Cortex of kidney (tissue), 1 donor: ENCODE results near the gene TSGA10.
A peak's percentile ranks its signal among the peaks of the same experiment; 100 is the strongest.
"Not testable (repeated sequence)": the region's sequence is repeated elsewhere in the genome, so short reads cannot be mapped to it uniquely, and the experiment has no call there.

Experiments used
- DNase-seq: peaks from one replicate; lab custom pipeline; 2025; lab: John Stamatoyannopoulos, UW

Gene TSGA10

GRCh38 chr2:99152199-99152895 is 2.4 kb downstream of the TSGA10 start:
- DNase-seq, result no peak

- DNase-seq, result no peak
Measured at GRCh38 chr2:99150706-99151105, 4.0 kb downstream of the TSGA10 start.

GRCh38 chr2:99141110-99142108 is 13.3 kb downstream of the TSGA10 start, which contains the start of gene C2orf15:
Gene C2orf15, plus strand, starts transcription at chr2:99141707. Its CDS starts 8,852 bp downstream, at chr2:99150559.
- peak; percentile 72 for DNase-seq

GRCh38 chr2:99140860-99141109 is 14.0 kb downstream of the TSGA10 start:
- DNase-seq, result no peak

GRCh38 chr2:99140056-99140859 is 14.5 kb downstream of the TSGA10 start:
- no peak for DNase-seq

- DNase-seq, result no peak
Measured at GRCh38 chr2:99139003-99139402, 15.7 kb downstream of the TSGA10 start.

- DNase-seq, result not testable (repeated sequence)
Measured at GRCh38 chr2:99135044-99135556, 19.6 kb downstream of the TSGA10 start.

GRCh38 chr2:99127981-99128380 is 26.8 kb downstream of the TSGA10 start:
- no peak for DNase-seq

GRCh38 chr2:99112617-99113016 is 42.1 kb downstream of the TSGA10 start:
- no peak for DNase-seq

GRCh38 chr2:99111945-99112344 is 42.8 kb downstream of the TSGA10 start:
- no peak for DNase-seq

GRCh38 chr2:99111236-99111635 is 43.5 kb downstream of the TSGA10 start:
- DNase-seq, result no peak

GRCh38 chr2:99106913-99107312 is 47.8 kb downstream of the TSGA10 start:
- no peak for DNase-seq

- no peak for DNase-seq
Measured at GRCh38 chr2:99104006-99104405, 50.7 kb downstream of the TSGA10 start.

GRCh38 chr2:99101697-99102096 is 53.0 kb downstream of the TSGA10 start:
- DNase-seq, result no peak

GRCh38 chr2:99096728-99097127 is 58.0 kb downstream of the TSGA10 start:
- no peak for DNase-seq

- DNase-seq, result no peak
Measured at GRCh38 chr2:99088017-99088416, 66.7 kb downstream of the TSGA10 start.

- DNase-seq, result no peak
Measured at GRCh38 chr2:99086385-99086784, 68.4 kb downstream of the TSGA10 start.

- no peak for DNase-seq
Measured at GRCh38 chr2:99085421-99085820, 69.3 kb downstream of the TSGA10 start.

GRCh38 chr2:99084256-99084655 is 70.5 kb downstream of the TSGA10 start:
- no peak for DNase-seq

GRCh38 chr2:99081891-99082290 is 72.9 kb downstream of the TSGA10 start:
- no peak for DNase-seq

GRCh38 chr2:99079226-99079625 is 75.5 kb downstream of the TSGA10 start:
- DNase-seq, result no peak

GRCh38 chr2:99072551-99072950 is 82.2 kb downstream of the TSGA10 start:
- DNase-seq, result no peak
